ENCODE data around the gene BRD2.

The BRD2 gene

DNA sequence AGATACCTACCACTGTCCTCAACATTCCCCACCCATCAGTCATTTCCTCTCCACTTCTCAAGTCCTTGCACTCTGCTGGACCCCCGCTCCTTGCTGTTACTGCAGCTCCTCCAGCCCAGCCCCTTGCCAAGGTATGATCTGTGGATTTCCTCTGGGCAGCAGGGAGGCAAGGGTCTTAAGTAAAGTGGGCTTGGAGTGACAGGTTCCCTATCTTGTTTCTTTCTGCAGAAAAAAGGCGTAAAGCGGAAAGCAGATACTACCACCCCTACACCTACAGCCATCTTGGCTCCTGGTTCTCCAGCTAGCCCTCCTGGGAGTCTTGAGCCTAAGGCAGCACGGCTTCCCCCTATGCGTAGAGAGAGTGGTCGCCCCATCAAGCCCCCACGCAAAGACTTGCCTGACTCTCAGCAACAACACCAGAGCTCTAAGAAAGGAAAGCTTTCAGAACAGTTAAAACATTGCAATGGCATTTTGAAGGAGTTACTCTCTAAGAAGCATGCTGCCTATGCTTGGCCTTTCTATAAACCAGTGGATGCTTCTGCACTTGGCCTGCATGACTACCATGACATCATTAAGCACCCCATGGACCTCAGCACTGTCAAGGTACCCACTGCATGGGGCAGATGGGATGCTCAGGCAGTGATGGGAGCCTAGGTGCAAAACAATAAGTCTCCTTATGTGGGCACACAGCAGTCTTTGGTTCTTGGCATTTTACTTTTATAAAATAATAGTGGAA lies 8.1 kb downstream of the BRD2 start:
- no peak for DNase-seq
- Mint-ChIP-seq H3K4me1 (peaks cover 71% of the 10 kb centered on the region), H3K4me3 (peak overlapping the region; percentile 98), H3K9me3 (no peaks in the 10 kb centered on the region), H3K36me3 (ENCODE audit: low read depth) (peaks cover 94% of the 10 kb centered on the region), H3K27ac (peak overlapping the region; percentile 88), H3K27me3 (ENCODE audit: low read depth, poor library complexity) (peaks cover 14% of the 10 kb centered on the region)
- TF ChIP-seq, protein P1, sequence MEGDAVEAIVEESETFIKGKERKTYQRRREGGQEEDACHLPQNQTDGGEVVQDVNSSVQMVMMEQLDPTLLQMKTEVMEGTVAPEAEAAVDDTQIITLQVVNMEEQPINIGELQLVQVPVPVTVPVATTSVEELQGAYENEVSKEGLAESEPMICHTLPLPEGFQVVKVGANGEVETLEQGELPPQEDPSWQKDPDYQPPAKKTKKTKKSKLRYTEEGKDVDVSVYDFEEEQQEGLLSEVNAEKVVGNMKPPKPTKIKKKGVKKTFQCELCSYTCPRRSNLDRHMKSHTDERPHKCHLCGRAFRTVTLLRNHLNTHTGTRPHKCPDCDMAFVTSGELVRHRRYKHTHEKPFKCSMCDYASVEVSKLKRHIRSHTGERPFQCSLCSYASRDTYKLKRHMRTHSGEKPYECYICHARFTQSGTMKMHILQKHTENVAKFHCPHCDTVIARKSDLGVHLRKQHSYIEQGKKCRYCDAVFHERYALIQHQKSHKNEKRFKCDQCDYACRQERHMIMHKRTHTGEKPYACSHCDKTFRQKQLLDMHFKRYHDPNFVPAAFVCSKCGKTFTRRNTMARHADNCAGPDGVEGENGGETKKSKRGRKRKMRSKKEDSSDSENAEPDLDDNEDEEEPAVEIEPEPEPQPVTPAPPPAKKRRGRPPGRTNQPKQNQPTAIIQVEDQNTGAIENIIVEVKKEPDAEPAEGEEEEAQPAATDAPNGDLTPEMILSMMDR (IDR thresholded peaks at IDR 0.05) = no peak

GRCh38 chr6:32977272-32977952 lies 9.0 kb downstream of the BRD2 start:
- Mint-ChIP-seq H3K4me3 (peak overlapping the region; percentile 46), H3K27ac (peak overlapping the region; percentile 94)

GRCh38 chr6:32977953-32978324 lies 9.5 kb downstream of the BRD2 start:
- H3K36me3 Mint-ChIP-seq (ENCODE audit: low read depth) = peaks cover 96% of the 10 kb centered on the region
- H3K4me3 Mint-ChIP-seq = peak overlapping the region; percentile 46
- H3K9me3 Mint-ChIP-seq = no peaks in the 10 kb centered on the region
- H3K4me1 Mint-ChIP-seq = peaks cover 85% of the 10 kb centered on the region
- no peak for DNase-seq
- TF ChIP-seq, protein P1 (IDR thresholded peaks at IDR 0.05) = no peak
- H3K27me3 Mint-ChIP-seq (ENCODE audit: low read depth, poor library complexity) = peaks cover 11% of the 10 kb centered on the region
- no peak overlapping the region for H3K27ac Mint-ChIP-seq

More at GRCh38 chr6:32977272-32977952, 9.0 kb downstream of the BRD2 start:
- peaks cover 100% of the 10 kb centered on the region for H3K36me3 Mint-ChIP-seq (ENCODE audit: low read depth)
- H3K4me1 Mint-ChIP-seq = peaks cover 80% of the 10 kb centered on the region
- TF ChIP-seq, protein P1 (IDR thresholded peaks at IDR 0.05) = no peak
- no peaks in the 10 kb centered on the region for H3K9me3 Mint-ChIP-seq
- no peak for DNase-seq
- H3K27me3 Mint-ChIP-seq (ENCODE audit: low read depth, poor library complexity) = peaks cover 14% of the 10 kb centered on the region

DNA sequence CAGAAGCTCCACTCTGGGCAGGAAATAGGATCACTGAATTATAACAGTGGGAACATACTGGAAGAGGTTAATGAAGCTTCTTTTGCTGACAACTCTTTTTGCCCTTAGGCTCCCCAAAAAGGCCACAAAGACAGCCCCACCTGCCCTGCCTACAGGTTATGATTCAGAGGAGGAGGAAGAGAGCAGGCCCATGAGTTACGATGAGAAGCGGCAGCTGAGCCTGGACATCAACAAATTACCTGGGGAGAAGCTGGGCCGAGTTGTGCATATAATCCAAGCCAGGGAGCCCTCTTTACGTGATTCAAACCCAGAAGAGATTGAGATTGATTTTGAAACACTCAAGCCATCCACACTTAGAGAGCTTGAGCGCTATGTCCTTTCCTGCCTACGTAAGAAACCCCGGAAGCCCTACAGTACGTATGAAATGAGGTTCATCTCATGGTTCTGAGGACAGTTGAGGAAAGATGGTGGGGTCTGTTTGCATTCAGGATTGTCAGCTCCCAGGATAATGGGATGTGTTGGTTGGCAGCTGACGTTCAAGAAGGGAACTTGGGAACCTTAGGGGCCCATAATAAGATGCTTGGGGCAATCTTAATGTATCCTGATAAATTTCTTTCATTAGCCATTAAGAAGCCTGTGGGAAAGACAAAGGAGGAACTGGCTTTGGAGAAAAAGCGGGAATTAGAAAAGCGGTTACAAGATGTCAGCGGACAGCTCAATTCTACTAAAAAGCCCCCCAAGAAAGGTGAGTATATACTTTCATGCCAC lies 11.5 kb downstream of the BRD2 start:
- Mint-ChIP-seq H3K36me3 (ENCODE audit: low read depth) (peaks cover 77% of the 10 kb centered on the region), H3K4me3 (peak overlapping the region; percentile 17), H3K9me3 (no peaks in the 10 kb centered on the region), H3K27me3 (ENCODE audit: low read depth, poor library complexity) (peaks cover 6% of the 10 kb centered on the region), H3K27ac (peak overlapping the region; percentile 94), H3K4me1 (peaks cover 80% of the 10 kb centered on the region)
- no peak for DNase-seq
- TF ChIP-seq, protein P1 (IDR thresholded peaks at IDR 0.05) = no peak

- Mint-ChIP-seq H3K36me3 (ENCODE audit: low read depth) (peaks cover 70% of the 10 kb centered on the region), H3K27me3 (ENCODE audit: low read depth, poor library complexity) (peaks cover 6% of the 10 kb centered on the region), H3K27ac (peak overlapping the region; percentile 94), H3K4me1 (peaks cover 74% of the 10 kb centered on the region), H3K4me3 (peak overlapping the region; percentile 14), H3K9me3 (no peaks in the 10 kb centered on the region)
- DNase-seq = no peak
- TF ChIP-seq, protein P1 (IDR thresholded peaks at IDR 0.05) = no peak
Measured at GRCh38 chr6:32980488-32981038, 12.2 kb downstream of the BRD2 start.

Data from nephron progenitor cell (in vitro differentiated cells).